HepG2 (cell line): ENCODE measurements around the gene WNT2B. TPM values are rescaled to one million over a fixed set of nuclear protein-coding genes. Genes with fewer than 3 reads are reported as not detected.

Experiments
- ATAC-seq: fragments of 200-7000 bp; cut with Tn5 transposase; 3 replicates; pipeline ENCODE4 v1.9.1; 2020; ENCODE audit warnings: mild to moderate bottlenecking, moderate library complexity
- BruUV-seq: library from RNA; stranded (reverse); fragments of 400-500 nt; replicated peaks from 2 replicates; lab custom pipeline; 2021; lab: Mats Ljungman, UMichigan
- CTCF ChIA-PET: fragments of 300-600 bp; formaldehyde crosslinking; extraction: SDS; loops from one replicate; lab custom pipeline; 2021; ENCODE audit warnings: low total read pairs, inconsistent platforms, low intra/inter-chr PET ratio; lab: Yijun Ruan, JAX
- POLR2A ChIA-PET: fragments of 350-600 bp; sonication (Branson Sonifier 250); formaldehyde crosslinking; loops from one replicate; lab custom pipeline; 2020; ENCODE audit warnings: antibody characterized with exemption, inconsistent platforms; lab: Yijun Ruan, JAX
- DNase-seq: peaks from one replicate; pipeline ENCODE4 v3.0.0-alpha.2; 2015; ENCODE audit warnings: low spot score
- FAIRE-seq: peaks from 3 replicates; lab custom pipeline; 2011; peaks lifted over from hg19 to GRCh38; lab: Jason Lieb, UNC
- H2AFZ ChIP-seq: one replicate; pipeline ENCODE4 v1.6.1; 2011; ENCODE audit warnings: low read length, inconsistent platforms
- H3K27ac ChIP-seq: fragments of 300-600 bp; 3 replicates; pipeline ENCODE4 v1.8.0; 2011; ENCODE audit warnings: mixed run types, mild to moderate bottlenecking, mixed read lengths, low read length, inconsistent platforms; ENCODE audit not compliant: insufficient read depth; ENCODE audit errors: extremely low read length
- H3K27me3 ChIP-seq, 2 experiments: fragments of 200-600 bp in 1 of 2; 2 replicates in 1 of 2; 3 replicates in 1 of 2; pipeline versions ENCODE4 v1.6.0 to v1.8.0; 2011; ENCODE audit warnings: low read length in 2 of 2, mild to moderate bottlenecking in 2 of 2, moderate library complexity in 2 of 2, inconsistent platforms in 1 of 2; ENCODE audit not compliant: insufficient read depth in 2 of 2, control insufficient read depth in 1 of 2
- H3K36me3 ChIP-seq, 2 experiments: fragments of 200-600 bp in 1 of 2; replicated peaks in 1 of 2; 2 replicates in 1 of 2; 3 replicates in 1 of 2; pipeline versions ENCODE4 v1.5.1 to v1.8.0; 2011; ENCODE audit warnings: low read length in 2 of 2, inconsistent platforms in 1 of 2; ENCODE audit not compliant: insufficient read depth in 2 of 2, control insufficient read depth in 1 of 2
- H3K4me1 ChIP-seq: 2 replicates; pipeline ENCODE4 v1.5.1; 2012; ENCODE audit warnings: low read length, inconsistent platforms; ENCODE audit not compliant: insufficient read depth
- H3K4me2 ChIP-seq: 2 replicates; pipeline ENCODE4 v1.6.0; 2011; ENCODE audit warnings: low read depth, low read length, inconsistent platforms
- H3K4me3 ChIP-seq, 3 experiments: fragments of 200-600 bp in 1 of 3; sonication (generic), shearing (Covaris generic) in 1 of 3; replicated peaks in 1 of 3; 2 replicates each; pipeline ENCODE4 v1.5.1; 2011 to 2016; ENCODE audit warnings: low read length in 3 of 3, inconsistent platforms in 2 of 3, low read depth in 2 of 3, mild to moderate bottlenecking in 2 of 3, control low read depth in 1 of 3, mixed read lengths in 1 of 3; ENCODE audit not compliant: insufficient read depth in 1 of 3
- H3K79me2 ChIP-seq: one replicate; pipeline ENCODE4 v1.6.1; 2011; ENCODE audit warnings: low read length, inconsistent platforms; ENCODE audit not compliant: insufficient read depth
- H3K9ac ChIP-seq: 2 replicates; pipeline ENCODE4 v1.6.0; 2011; ENCODE audit warnings: mild to moderate bottlenecking, low read depth, low read length, inconsistent platforms; ENCODE audit not compliant: insufficient read depth
- H3K9me3 ChIP-seq: 2 replicates; pipeline ENCODE4 v1.5.1; 2012; ENCODE audit warnings: mild to moderate bottlenecking, low read length
- H4K20me1 ChIP-seq: 2 replicates; pipeline ENCODE4 v1.6.0; 2011; ENCODE audit warnings: inconsistent platforms, mild to moderate bottlenecking, low read length, moderate library complexity; ENCODE audit not compliant: insufficient read depth
- FOSL2 ChIP-seq: sonication (generic); formaldehyde crosslinking; IDR thresholded peaks from 2 replicates; pipeline ENCODE4 v1.4.0; 2020; ENCODE audit warnings: missing genetic modification reagents
- FOXK1 ChIP-seq: sonication (generic); formaldehyde crosslinking; IDR thresholded peaks from 2 replicates; pipeline ENCODE4 v1.4.0; 2020; ENCODE audit warnings: low read depth, missing genetic modification reagents, borderline replicate concordance
- NRL ChIP-seq: sonication (generic); formaldehyde crosslinking; IDR thresholded peaks from 2 replicates; pipeline ENCODE4 v1.5.0; 2020; ENCODE audit warnings: missing genetic modification reagents, mild to moderate bottlenecking, moderate library complexity, borderline replicate concordance
- RAD51 ChIP-seq: fragments of 450-650 bp; IDR thresholded peaks from 2 replicates; pipeline ENCODE4 v1.6.1; 2016; ENCODE audit warnings: borderline replicate concordance
- WGBS: methylation state at CpG from one replicate; pipeline ENCODE4 v1.1.6; 2017; ENCODE audit warnings: low lambda C conversion rate; 5-methylcytosine and 5-hydroxymethylcytosine counted together
- in situ Hi-C: cut with HindIII; loops from 2 replicates; pipeline ENCODE4 v1.10.0; 2017; ENCODE audit warnings: low pct_unique_long_range_greater_than_20kb; ENCODE audit not compliant: extremely low pct_ligation_motif_present
- intact Hi-C: fragments of 100-400 bp; cut with micrococcal nuclease; formaldehyde crosslinking; loops from one replicate; pipeline ENCODE4 v1.10.0; 2022; ENCODE audit not compliant: unreplicated experiment
- polyA plus RNA-seq, 8 experiments: library from polyadenylated mRNA; depleted of rRNA in 3 of 8; stranded (reverse) in 7 of 8; unstranded in 1 of 8; fragments of >200 nt; fragmentation: Illumina TruSeq in 4 of 8; extraction: Trizol in 4 of 8; gene quantifications; 2 replicates each; pipeline versions ENCODE4 v1.2.1 to v1.2.3, GENCODE V29; 2011 to 2016; ENCODE audit warnings: low read depth in 4 of 8, missing spikeins in 1 of 8, mixed read lengths in 1 of 8; ENCODE audit not compliant: insufficient read depth in 1 of 8
- total RNA-seq, 5 experiments: library from RNA; depleted of rRNA; stranded (reverse); fragments of >200 nt; fragmentation: Illumina TruSeq; extraction: Trizol; gene quantifications; 2 replicates each; pipeline ENCODE4 v1.2.3, GENCODE V29; 2016; ENCODE audit warnings: low read depth in 1 of 5
- TF ChIP-seq, protein P1 (sequence below): IDR thresholded peaks from 2 replicates; pipeline ENCODE4 v1.6.1; 2016; ENCODE audit warnings: low read depth, missing genetic modification reagents, missing compliant biosample characterization

The WNT2B gene
- total and polyA plus RNA-seq, 2 of the 13 experiments (the other 11 are each of a cell fraction or from before 2014, with no cell fraction given): 0.11 to 0.32 TPM

DNA sequence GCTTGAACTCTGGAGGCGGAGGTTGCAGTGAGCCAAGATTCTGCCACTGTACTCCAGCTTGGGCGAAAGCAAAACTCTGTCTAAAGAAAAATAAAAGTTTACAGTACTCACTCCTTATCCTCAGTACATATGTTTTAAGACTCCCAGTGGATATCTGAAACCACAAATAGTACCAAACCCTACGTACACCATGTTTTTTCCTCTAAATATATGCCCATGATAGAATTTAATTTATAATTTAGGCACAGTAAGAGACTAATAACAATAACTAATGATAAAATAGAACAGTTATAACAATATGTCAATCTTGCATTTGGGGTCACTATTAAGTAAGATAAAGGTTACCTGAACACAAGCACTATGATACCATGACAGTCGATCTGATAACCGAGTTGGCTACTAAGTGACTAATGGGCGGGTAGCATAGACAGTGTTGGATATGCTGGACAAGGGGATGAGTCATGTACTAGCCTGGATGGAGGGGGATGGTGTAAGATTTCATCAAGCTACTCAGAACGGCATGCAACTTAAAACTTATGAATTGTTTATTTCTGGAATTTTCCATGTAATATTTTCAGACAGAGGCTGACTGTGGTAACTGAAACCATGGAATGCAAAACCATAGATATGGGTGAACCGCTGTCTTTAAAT lies 66.5 kb downstream of the WNT2B start:
- POLR2A ChIA-PET: no interaction called here
- intact Hi-C loops: no loop called here

DNA sequence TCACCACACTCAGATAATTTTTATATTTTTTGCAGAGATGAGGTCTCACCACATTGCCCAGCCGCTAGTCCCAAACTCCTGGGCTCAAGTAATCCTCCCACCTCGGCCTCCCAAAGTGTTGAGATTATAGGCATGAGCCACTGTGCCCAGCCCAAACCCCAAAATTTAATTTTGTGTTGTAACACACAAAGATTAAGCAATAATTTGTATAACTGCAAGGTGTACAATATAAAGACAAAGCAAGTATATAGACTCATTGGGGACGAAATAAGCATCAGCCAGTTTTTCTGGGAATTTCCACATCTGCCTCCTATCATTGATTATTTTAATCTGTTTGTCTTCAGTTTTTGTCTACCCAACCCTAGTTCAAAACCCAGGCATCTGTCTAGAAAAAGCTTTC lies 67.5 kb downstream of the WNT2B start:
- no peaks in the 10 kb centered on the region for H3K9me3 ChIP-seq
- H3K4me3 ChIP-seq: no peak overlapping the region
- POLR2A ChIA-PET: no interaction called here
- no peak overlapping the region for H2AFZ ChIP-seq
- DNase-seq: no peak
- intact Hi-C loops: no loop called here
- FAIRE-seq: no peak
- ATAC-seq: no peak
- TF ChIP-seq NRL (CRISPR knock-in tag) (no peak), FOXK1 (CRISPR knock-in tag) (no peak)
- TF ChIP-seq, protein P1, sequence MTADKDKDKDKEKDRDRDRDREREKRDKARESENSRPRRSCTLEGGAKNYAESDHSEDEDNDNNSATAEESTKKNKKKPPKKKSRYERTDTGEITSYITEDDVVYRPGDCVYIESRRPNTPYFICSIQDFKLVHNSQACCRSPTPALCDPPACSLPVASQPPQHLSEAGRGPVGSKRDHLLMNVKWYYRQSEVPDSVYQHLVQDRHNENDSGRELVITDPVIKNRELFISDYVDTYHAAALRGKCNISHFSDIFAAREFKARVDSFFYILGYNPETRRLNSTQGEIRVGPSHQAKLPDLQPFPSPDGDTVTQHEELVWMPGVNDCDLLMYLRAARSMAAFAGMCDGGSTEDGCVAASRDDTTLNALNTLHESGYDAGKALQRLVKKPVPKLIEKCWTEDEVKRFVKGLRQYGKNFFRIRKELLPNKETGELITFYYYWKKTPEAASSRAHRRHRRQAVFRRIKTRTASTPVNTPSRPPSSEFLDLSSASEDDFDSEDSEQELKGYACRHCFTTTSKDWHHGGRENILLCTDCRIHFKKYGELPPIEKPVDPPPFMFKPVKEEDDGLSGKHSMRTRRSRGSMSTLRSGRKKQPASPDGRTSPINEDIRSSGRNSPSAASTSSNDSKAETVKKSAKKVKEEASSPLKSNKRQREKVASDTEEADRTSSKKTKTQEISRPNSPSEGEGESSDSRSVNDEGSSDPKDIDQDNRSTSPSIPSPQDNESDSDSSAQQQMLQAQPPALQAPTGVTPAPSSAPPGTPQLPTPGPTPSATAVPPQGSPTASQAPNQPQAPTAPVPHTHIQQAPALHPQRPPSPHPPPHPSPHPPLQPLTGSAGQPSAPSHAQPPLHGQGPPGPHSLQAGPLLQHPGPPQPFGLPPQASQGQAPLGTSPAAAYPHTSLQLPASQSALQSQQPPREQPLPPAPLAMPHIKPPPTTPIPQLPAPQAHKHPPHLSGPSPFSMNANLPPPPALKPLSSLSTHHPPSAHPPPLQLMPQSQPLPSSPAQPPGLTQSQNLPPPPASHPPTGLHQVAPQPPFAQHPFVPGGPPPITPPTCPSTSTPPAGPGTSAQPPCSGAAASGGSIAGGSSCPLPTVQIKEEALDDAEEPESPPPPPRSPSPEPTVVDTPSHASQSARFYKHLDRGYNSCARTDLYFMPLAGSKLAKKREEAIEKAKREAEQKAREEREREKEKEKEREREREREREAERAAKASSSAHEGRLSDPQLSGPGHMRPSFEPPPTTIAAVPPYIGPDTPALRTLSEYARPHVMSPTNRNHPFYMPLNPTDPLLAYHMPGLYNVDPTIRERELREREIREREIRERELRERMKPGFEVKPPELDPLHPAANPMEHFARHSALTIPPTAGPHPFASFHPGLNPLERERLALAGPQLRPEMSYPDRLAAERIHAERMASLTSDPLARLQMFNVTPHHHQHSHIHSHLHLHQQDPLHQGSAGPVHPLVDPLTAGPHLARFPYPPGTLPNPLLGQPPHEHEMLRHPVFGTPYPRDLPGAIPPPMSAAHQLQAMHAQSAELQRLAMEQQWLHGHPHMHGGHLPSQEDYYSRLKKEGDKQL (CRISPR knock-in tag): no peak
- TF ChIP-seq, all 625 proteins: peak for 0
- H3K27ac ChIP-seq: no peak overlapping the region
- H3K79me2 ChIP-seq: no peaks in the 10 kb centered on the region
- no peak overlapping the region for H3K4me2 ChIP-seq
- no peak overlapping the region for H3K9ac ChIP-seq
- H4K20me1 ChIP-seq: no peaks in the 10 kb centered on the region
- in situ Hi-C loops: no loop called here
- WGBS: 99% methylated on average over 3 of the region's 3 CpGs
- no TSS peak for BruUV-seq
- peaks cover 1 to 23% of the 10 kb centered on the region in 2 experiments; a peak in 3 of 5 replicates for H3K36me3 ChIP-seq
- H3K4me1 ChIP-seq: no peaks in the 10 kb centered on the region
- CTCF ChIA-PET: no interaction called here
- no peaks in the 10 kb centered on the region for H3K27me3 ChIP-seq

More for the DNA sequence above, 66.5 kb downstream of the WNT2B start:
- H3K79me2 ChIP-seq: no peaks in the 10 kb centered on the region
- BruUV-seq: no TSS peak
- no peak for DNase-seq
- ATAC-seq: no peak
- H3K4me2 ChIP-seq: no peak overlapping the region
- no peak overlapping the region for H3K27ac ChIP-seq
- in situ Hi-C loops: no loop called here
- H2AFZ ChIP-seq: no peak overlapping the region
- no peaks in the 10 kb centered on the region for H3K9me3 ChIP-seq
- no peak for FAIRE-seq
- H4K20me1 ChIP-seq: no peaks in the 10 kb centered on the region
- H3K4me1 ChIP-seq: no peaks in the 10 kb centered on the region
- TF ChIP-seq RAD51 (no peak), FOSL2 (CRISPR knock-in tag) (peak; percentile 31; the same call in 1 of the 2 replicates)
- WGBS: 97% methylated on average over 8 of the region's 8 CpGs
- H3K4me3 ChIP-seq: no peak overlapping the region
- H3K36me3 ChIP-seq: peaks cover 1 to 23% of the 10 kb centered on the region in 2 experiments; a peak in 2 of 5 replicates
- H3K27me3 ChIP-seq: no peaks in the 10 kb centered on the region
- H3K9ac ChIP-seq: no peak overlapping the region
- CTCF ChIA-PET: no interaction called here
